Fibroblast of pulmonary artery (primary cell): ENCODE results near the gene SASH3.
A peak's percentile ranks its signal among the peaks of the same experiment; 100 is the strongest.
"Not testable (repeated sequence)": the region's sequence is repeated elsewhere in the genome, so short reads cannot be mapped to it uniquely, and the experiment has no call there.

ENCODE experiments used
- DNase-seq: peaks from one replicate; pipeline ENCODE4 v3.0.0-alpha.2; 2010; ENCODE audit warnings: low read depth
- H3K4me3 ChIP-seq: replicated peaks from 2 replicates; pipeline ENCODE4 v1.5.1; 2011; ENCODE audit warnings: low read depth, mild to moderate bottlenecking, control low read depth, low read length, moderate library complexity
- TF ChIP-seq, protein P1 (sequence below): IDR thresholded peaks from 2 replicates; pipeline ENCODE4 v1.5.1; 2011; ENCODE audit warnings: mild to moderate bottlenecking, control low read depth, low read length, inconsistent platforms; ENCODE audit errors: missing control alignments

The SASH3 gene

DNA sequence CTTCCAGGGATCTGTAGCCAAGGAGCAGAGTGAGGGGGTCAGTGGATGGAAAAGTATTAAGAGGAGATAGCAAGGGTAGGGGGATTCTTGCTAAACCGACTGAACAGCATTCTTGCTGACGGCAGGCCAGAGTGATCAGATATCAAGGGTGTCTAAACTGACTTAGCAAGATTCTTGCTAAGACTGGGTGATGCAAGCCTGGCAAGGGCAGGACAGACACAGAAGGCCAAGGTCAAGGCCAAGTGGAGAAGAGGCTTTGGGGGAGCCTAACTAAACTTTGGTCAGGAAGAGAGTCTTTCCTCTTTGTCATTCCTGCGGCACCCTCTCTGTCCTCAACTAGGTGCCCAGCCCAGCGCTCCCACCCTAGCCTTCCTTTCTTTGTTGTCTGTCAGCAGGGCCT lies 40.2 kb upstream of the SASH3 start:
- H3K4me3 ChIP-seq = no peak overlapping the region
- TF ChIP-seq, protein P1, sequence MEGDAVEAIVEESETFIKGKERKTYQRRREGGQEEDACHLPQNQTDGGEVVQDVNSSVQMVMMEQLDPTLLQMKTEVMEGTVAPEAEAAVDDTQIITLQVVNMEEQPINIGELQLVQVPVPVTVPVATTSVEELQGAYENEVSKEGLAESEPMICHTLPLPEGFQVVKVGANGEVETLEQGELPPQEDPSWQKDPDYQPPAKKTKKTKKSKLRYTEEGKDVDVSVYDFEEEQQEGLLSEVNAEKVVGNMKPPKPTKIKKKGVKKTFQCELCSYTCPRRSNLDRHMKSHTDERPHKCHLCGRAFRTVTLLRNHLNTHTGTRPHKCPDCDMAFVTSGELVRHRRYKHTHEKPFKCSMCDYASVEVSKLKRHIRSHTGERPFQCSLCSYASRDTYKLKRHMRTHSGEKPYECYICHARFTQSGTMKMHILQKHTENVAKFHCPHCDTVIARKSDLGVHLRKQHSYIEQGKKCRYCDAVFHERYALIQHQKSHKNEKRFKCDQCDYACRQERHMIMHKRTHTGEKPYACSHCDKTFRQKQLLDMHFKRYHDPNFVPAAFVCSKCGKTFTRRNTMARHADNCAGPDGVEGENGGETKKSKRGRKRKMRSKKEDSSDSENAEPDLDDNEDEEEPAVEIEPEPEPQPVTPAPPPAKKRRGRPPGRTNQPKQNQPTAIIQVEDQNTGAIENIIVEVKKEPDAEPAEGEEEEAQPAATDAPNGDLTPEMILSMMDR = no peak
- no peak for DNase-seq

DNA sequence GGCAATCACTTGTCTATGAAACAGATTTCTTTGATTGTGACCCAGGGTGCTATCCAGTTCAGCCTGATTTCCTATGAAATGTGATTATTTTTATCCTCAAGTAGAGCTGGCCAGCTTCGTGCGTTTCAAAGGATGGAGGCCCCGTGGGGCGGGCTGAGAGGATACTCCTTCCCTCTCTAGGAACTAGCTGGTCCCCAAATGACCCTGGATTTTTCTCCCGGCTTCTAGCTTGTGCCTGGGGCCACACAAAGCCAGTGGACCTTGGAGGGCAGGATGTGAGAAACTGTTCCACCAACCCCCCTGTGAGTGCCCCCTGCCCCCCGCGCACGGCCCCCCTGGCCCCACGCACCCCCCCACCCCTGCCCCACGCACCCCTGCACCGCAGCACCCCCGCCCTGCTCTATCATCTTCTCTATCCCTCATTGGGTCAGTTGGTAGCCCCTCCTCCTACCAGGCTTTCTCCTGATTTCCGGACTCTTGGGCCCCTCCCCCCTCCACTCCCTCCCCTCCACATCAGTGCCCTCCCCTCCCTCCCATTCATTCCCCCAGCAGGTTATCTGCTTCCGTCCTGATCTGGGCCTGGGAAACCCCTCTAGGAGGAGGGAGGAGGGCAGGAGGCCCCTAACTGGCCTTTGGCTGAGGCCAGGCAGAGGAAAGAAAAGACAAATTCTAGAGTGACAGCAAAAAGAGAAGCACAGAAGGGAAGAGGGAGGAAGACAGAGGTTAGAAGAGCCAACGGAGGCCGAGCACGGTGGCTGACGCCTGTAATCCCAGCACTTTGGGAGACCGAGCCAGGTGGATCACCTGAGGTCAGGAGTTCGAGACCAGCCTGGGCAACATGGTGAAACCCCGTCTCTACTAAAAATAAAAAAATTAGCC lies 37.6 kb upstream of the SASH3 start:
- TF ChIP-seq, protein P1 = no peak

DNA sequence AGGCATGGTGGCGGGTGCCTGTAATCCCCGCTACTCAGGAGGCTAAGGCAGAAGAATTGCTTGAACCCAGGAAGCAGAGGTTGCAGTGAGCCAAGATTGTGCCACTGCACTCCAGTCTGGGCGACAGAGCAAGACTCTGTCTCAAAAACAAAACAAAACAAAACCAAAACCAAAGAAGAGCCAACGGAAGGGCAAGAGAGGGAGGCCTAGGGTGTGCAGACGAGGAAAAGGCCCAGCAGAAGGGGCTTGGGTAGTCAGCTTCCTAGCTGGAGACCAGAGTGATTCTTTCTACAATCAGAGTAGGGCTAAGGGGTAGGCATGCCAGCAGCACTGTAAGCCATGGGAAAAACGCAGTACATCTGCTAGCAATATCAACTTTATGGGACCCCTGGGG lies 37.0 kb upstream of the SASH3 start:
- H3K4me3 ChIP-seq, DNase-seq: not testable (repeated sequence)

More for the DNA sequence above, 37.6 kb upstream of the SASH3 start:
- no peak for DNase-seq
- H3K4me3 ChIP-seq = no peak overlapping the region

DNA sequence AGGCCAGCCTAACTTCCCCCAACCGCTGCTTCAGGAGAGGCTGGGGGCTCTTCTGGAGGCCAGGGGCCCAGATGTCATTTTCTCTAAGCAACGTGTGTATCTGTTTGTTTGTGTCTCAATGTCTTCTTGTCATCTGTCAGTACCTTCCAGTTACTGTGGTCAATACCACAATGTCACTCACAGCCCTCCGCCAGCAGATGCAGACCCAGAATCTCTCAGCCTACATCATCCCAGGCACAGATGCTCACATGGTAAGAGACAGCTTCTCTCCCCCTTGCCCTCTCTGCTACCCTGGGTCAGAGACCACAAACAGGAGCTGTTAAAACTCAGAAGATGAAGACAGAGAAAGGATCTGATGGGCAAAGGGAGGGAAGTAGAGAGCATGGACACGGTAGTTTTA lies 35.9 kb upstream of the SASH3 start:
- H3K4me3 ChIP-seq = no peak overlapping the region
- no peak for DNase-seq
- TF ChIP-seq, protein P1 = no peak

DNA sequence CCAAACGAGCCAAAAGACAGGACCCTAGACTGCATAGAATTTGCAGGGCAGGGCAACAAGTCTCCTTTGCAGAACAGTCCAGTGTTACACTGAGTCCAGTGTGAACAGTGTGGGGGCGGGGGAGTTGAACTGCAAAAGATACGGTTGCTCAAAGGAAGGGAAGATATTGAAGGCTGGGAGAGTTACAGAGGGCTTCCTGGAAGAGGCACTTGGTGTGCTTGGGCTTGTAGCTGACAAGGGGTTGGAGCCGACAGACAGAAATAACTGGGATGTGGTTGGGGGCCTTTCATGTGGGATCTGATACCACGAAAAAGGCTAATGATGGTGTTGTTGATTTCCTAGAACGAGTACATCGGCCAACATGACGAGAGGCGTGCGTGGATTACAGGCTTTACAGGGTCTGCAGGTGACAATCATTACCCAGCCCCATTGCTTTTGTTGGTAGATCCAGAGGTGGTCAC lies 34.9 kb upstream of the SASH3 start:
- TF ChIP-seq, protein P1 = no peak
- no peak for DNase-seq

DNA sequence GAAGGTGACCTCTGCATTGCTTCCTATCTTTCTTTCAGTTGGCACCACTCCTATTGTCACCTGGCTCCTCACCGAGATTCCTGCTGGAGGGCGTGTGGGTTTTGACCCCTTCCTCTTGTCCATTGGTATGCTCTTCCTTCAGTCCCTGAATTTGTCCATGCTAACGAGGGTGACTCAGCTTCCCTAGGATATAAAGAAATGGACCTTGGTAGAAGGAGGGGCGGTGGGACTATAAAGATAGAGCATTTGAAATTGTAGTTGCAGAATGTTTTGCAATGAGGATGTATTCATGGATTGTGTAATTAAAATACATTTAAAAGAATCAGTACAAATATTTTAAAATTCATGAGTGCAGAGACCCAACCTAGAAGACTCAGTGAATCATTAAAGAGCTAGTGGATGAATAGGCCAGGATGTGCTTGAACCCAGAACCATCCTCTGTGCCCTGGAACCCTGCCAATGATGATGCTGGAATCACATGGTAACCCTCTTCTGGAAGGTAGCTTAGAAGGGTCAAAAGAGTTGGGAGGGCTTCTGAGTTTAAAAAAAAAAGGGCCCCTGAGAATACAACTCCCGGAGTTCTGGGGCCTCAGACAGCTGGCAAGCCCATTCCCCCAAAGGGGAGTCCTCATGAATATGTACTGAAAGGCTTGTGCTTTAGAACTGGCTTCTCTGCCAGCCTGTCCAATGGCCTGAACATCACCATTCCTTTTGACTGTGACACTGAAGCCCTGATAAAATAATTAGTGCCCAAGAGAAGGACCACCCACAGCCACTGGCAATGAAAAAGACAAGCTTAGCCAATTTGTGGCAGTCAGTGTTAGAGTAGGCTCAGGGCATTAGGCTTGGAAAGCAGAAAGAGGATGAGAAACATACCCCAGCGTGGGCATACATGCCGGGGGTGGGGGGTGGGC lies 32.9 kb upstream of the SASH3 start:
- TF ChIP-seq, protein P1 = no peak
- H3K4me3 ChIP-seq = no peak overlapping the region
- DNase-seq = peak; percentile 19

More for the DNA sequence above, 34.9 kb upstream of the SASH3 start:
- H3K4me3 ChIP-seq = no peak overlapping the region

DNA sequence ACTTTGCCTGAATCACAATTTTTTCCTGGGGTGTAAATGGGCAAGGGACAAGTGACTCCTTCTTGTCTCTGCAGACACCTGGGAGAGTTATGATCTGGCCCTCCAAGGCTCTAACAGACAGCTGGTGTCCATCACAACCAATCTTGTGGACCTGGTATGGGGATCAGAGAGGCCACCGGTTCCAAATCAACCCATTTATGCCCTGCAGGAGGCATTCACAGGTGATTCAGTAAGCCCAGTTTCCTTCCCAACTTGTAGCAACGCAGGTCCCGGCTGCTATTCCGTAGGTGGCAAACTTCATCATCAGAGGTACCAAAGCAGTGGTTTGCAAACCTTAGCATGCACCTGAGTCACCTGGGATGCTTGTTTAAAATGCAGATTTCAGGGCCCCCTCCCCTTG lies 32.2 kb upstream of the SASH3 start:
- H3K4me3 ChIP-seq = no peak overlapping the region
- DNase-seq = no peak
- TF ChIP-seq, protein P1 = no peak
